Lower leg skin (tissue), 3 donors: ENCODE results near the gene LHB.

ENCODE experiments used
- CTCF ChIP-seq, 3 donors: fragments of 450-650 bp; IDR thresholded peaks; one replicate each; pipeline ENCODE4 v1.5.1; 2016; ENCODE audit warnings: antibody characterized with exemption in 3 of 3, mild to moderate bottlenecking in 3 of 3, moderate library complexity in 2 of 3
- POLR2A ChIP-seq, 2 donors: fragments of 450-650 bp; IDR thresholded peaks; one replicate each; pipeline ENCODE4 v1.6.1; 2016 to 2017; ENCODE audit warnings: antibody characterized with exemption in 2 of 2, mild to moderate bottlenecking in 1 of 2, moderate library complexity in 1 of 2

- no peak for TF ChIP-seq CTCF (IDR thresholded peaks at IDR 0.05)
- TF ChIP-seq POLR2A (IDR thresholded peaks at IDR 0.05), result no peak
These were observed at the start of gene LHB for GRCh38 chr19:49017041-49017665.
